ENCODE data around the gene HFM1.

HFM1 gene

GRCh38 chr1:91349524-91349923 lies 55.1 kb downstream of the HFM1 start:
- no peak for DNase-seq (ENCODE audit: low spot score)
- H3K27ac ChIP-seq: no peak overlapping the region
- ChIA-PET POLR2A (ENCODE audit: low non-redundant PET) (no interaction called here), CTCF (no interaction called here)
- no peak for TF ChIP-seq CTCF (conservative IDR thresholded peaks at IDR 0.05; ENCODE audit: low read depth)

GRCh38 chr1:91346824-91347223 lies 57.8 kb downstream of the HFM1 start:
- H3K27ac ChIP-seq: no peak overlapping the region
- DNase-seq (ENCODE audit: low spot score): no peak
- no peak for TF ChIP-seq CTCF (conservative IDR thresholded peaks at IDR 0.05; ENCODE audit: low read depth)
- ChIA-PET POLR2A (ENCODE audit: low non-redundant PET) (no interaction called here), CTCF (no interaction called here)

GRCh38 chr1:91345395-91346005 lies 59.1 kb downstream of the HFM1 start:
- ChIA-PET POLR2A (ENCODE audit: low non-redundant PET) (no interaction called here), CTCF (no interaction called here)
- TF ChIP-seq CTCF (conservative IDR thresholded peaks at IDR 0.05; ENCODE audit: low read depth): no peak
- no peak for DNase-seq (ENCODE audit: low spot score)
- no peak overlapping the region for H3K27ac ChIP-seq

DNA sequence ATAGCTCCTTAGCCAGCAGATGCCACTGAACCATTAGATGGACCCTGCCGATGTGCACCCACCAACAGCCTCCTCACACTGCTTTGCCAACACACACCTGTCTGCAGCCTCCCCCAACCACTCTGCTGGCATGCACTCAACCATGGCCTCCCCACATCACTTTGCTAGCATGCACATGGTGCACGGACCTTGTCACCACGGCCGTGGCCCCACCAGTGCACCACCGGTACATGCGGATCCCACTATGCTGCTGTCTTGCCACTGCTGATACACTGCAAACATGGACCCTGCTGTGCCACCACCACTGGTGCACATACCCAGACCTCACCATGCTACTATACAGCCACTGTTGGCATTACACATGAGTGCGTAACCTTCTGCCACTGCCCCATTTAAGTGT lies 66.1 kb downstream of the HFM1 start:
- CTCF ChIA-PET: interaction anchor here (0.5 kb wide), 1 partner anchor 478 kb away, joined by 3 read pairs; no protein-coding TSS in a partner anchor
- POLR2A ChIA-PET (ENCODE audit: low non-redundant PET): no interaction called here
- DNase-seq (ENCODE audit: low spot score): no peak
- H3K27ac ChIP-seq: no peak overlapping the region
- no peak for TF ChIP-seq CTCF (conservative IDR thresholded peaks at IDR 0.05; ENCODE audit: low read depth)

DNA sequence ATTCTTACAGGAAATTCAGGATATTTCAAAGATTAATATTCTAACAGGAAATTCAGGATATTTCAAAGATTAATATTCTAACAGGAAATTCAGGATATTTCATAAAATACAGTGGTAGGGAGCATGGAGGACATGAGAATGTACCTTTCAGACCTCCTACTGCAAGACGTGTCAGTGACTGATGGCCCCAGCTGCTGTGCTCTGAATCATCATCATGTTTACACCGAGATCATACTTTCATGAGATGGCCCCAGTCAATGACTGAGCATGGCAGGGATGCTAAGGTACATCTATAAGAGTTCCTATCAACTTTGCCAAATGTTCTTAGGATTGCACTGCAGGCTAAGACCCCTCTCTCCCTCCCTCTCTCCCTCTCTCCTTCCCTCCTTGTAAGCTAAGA lies 69.0 kb downstream of the HFM1 start:
- TF ChIP-seq CTCF (conservative IDR thresholded peaks at IDR 0.05; ENCODE audit: low read depth): no peak
- DNase-seq (ENCODE audit: low spot score): no peak
- H3K27ac ChIP-seq: no peak overlapping the region
- ChIA-PET POLR2A (ENCODE audit: low non-redundant PET) (no interaction called here), CTCF (no interaction called here)

GRCh38 chr1:91334856-91335255 lies 69.8 kb downstream of the HFM1 start:
- DNase-seq (ENCODE audit: low spot score): no peak
- ChIA-PET CTCF (interaction anchor here (0.6 kb wide), 1 partner anchor 283 kb away, joined by 6 read pairs; no protein-coding TSS in a partner anchor), POLR2A (ENCODE audit: low non-redundant PET) (no interaction called here)
- no peak for TF ChIP-seq CTCF (conservative IDR thresholded peaks at IDR 0.05; ENCODE audit: low read depth)
- H3K27ac ChIP-seq: no peak overlapping the region

All from RWPE1 (cell line).